Natural killer cell treated with Interleukin-12 subunit alpha and Interleukin-12 subunit beta and Interleukin-15 and Interleukin-18, amount 100 ng/mL, for 72 hours (primary cell): ENCODE measurements around the gene JADE2. TPM values are rescaled to one million over a fixed set of nuclear protein-coding genes. Genes with fewer than 3 reads are reported as not detected.
"Not testable (repeated sequence)": the region's sequence is repeated elsewhere in the genome, so short reads cannot be mapped to it uniquely, and the experiment has no call there.

ENCODE experiments used
- ATAC-seq, 2 donors: fragments of 150-1000 bp; cut with Tn5 transposase in 1 of 2; sonication (Bioruptor Pico), chemical (Tn5 transposase) in 1 of 2; 2 replicates each; pipeline ENCODE4 v1.10.0; 2021
- DNase-seq: peaks from one replicate; pipeline ENCODE4 v3.0.0; 2022; ENCODE audit warnings: low spot score
- H3K27ac Mint-ChIP-seq, 2 donors: 1 replicate in 1 of 2; 2 replicates in 1 of 2; pipeline ENCODE4 v1.8.0; 2022; ENCODE audit warnings: mixed read lengths in 2 of 2, mild to moderate bottlenecking in 1 of 2, moderate library complexity in 1 of 2
- H3K27me3 Mint-ChIP-seq, 2 donors: 1 replicate in 1 of 2; 2 replicates in 1 of 2; pipeline ENCODE4 v1.8.0; 2022; ENCODE audit warnings: mixed read lengths in 2 of 2
- H3K36me3 Mint-ChIP-seq: one replicate; pipeline ENCODE4 v1.8.0; 2022; ENCODE audit warnings: mixed read lengths
- H3K4me1 Mint-ChIP-seq, 2 donors: 1 replicate in 1 of 2; 2 replicates in 1 of 2; pipeline ENCODE4 v1.8.0; 2022; ENCODE audit warnings: low read depth in 2 of 2, mixed read lengths in 2 of 2, mild to moderate bottlenecking in 1 of 2
- H3K4me3 Mint-ChIP-seq: one replicate; pipeline ENCODE4 v1.8.0; 2022; ENCODE audit warnings: mixed read lengths
- H3K9me3 Mint-ChIP-seq: 2 replicates; pipeline ENCODE4 v1.8.0; 2022; ENCODE audit warnings: mixed read lengths
- total RNA-seq, 2 donors: library from RNA; stranded (reverse); gene quantifications; one replicate each; pipeline ENCODE4 v1.2.3, GENCODE V29; 2022

The JADE2 gene
- total RNA-seq, 2 donors from 2014 or later, result 45.2 to 70.8 TPM

- no peaks in the 10 kb centered on the region for H3K36me3 Mint-ChIP-seq
- ATAC-seq, result peak in 1 of 2 donors; percentile 59
- DNase-seq, result no peak
- no peaks in the 10 kb centered on the region for H3K9me3 Mint-ChIP-seq
- H3K4me3 Mint-ChIP-seq, result peak overlapping the region; percentile 72
- H3K27me3 Mint-ChIP-seq, result no peaks in the 10 kb centered on the region
- peaks cover 32 to 42% of the 10 kb centered on the region in 2 donors for H3K4me1 Mint-ChIP-seq
- H3K27ac Mint-ChIP-seq, result peak overlapping the region; percentile 93 to 99
Observed at GRCh38 chr5:134545070-134545868, 19.8 kb downstream of the JADE2 start.

DNA sequence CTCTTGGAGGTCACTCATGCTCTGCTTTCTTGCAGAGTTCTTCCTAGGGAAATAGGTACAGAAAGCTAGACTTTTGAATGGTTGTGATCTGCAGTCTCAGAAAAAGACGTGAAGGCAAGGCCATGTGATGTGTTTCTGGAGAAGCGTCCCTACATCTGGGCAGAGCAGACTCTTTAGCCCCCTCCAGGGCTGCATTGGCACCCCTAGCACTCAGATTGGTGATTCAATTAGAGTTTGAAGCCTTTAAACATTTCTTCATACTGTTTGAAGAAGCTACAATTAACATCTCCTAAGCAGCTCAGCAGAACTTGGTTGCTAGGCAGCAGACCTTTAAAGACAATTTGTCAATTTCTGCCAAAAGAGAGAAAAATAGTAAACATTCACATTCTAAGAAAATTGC is 21.6 kb downstream of the JADE2 start:
- H3K4me1 Mint-ChIP-seq, result peaks cover 41 to 55% of the 10 kb centered on the region in 2 donors
- peak overlapping the region in 1 of 2 donors; percentile 76 for H3K27ac Mint-ChIP-seq
- no peaks in the 10 kb centered on the region for H3K36me3 Mint-ChIP-seq
- ATAC-seq (no peak), DNase-seq (no peak)
- H3K4me3 Mint-ChIP-seq, result no peak overlapping the region
- no peaks in the 10 kb centered on the region for H3K27me3 Mint-ChIP-seq
- no peaks in the 10 kb centered on the region for H3K9me3 Mint-ChIP-seq

- ATAC-seq, result no peak
- no peak overlapping the region for H3K4me3 Mint-ChIP-seq
- H3K4me1 Mint-ChIP-seq, result peaks cover 41 to 55% of the 10 kb centered on the region in 2 donors
- no peaks in the 10 kb centered on the region for H3K36me3 Mint-ChIP-seq
- H3K27ac Mint-ChIP-seq, result peak overlapping the region; percentile 62 to 76
- H3K9me3 Mint-ChIP-seq, result no peaks in the 10 kb centered on the region
- no peaks in the 10 kb centered on the region for H3K27me3 Mint-ChIP-seq
- DNase-seq, result no peak
Observed at GRCh38 chr5:134547579-134547978, 22.1 kb downstream of the JADE2 start.

GRCh38 chr5:134547999-134548658 is 22.7 kb downstream of the JADE2 start:
- Mint-ChIP-seq H3K27ac (peak overlapping the region; percentile 62 to 77), H3K4me1 (peaks cover 41 to 55% of the 10 kb centered on the region in 2 donors), H3K9me3 (no peaks in the 10 kb centered on the region), H3K4me3 (no peak overlapping the region), H3K27me3 (no peaks in the 10 kb centered on the region), H3K36me3 (no peaks in the 10 kb centered on the region)
- DNase-seq (no peak), ATAC-seq (no peak)

GRCh38 chr5:134549714-134550113 is 24.2 kb downstream of the JADE2 start:
- Mint-ChIP-seq H3K27ac (peak overlapping the region; percentile 66 to 83), H3K9me3 (no peaks in the 10 kb centered on the region), H3K27me3 (no peaks in the 10 kb centered on the region), H3K4me3 (no peak overlapping the region), H3K4me1 (peaks cover 35 to 55% of the 10 kb centered on the region in 2 donors), H3K36me3 (no peaks in the 10 kb centered on the region)
- ATAC-seq, result no peak
- no peak for DNase-seq

DNA sequence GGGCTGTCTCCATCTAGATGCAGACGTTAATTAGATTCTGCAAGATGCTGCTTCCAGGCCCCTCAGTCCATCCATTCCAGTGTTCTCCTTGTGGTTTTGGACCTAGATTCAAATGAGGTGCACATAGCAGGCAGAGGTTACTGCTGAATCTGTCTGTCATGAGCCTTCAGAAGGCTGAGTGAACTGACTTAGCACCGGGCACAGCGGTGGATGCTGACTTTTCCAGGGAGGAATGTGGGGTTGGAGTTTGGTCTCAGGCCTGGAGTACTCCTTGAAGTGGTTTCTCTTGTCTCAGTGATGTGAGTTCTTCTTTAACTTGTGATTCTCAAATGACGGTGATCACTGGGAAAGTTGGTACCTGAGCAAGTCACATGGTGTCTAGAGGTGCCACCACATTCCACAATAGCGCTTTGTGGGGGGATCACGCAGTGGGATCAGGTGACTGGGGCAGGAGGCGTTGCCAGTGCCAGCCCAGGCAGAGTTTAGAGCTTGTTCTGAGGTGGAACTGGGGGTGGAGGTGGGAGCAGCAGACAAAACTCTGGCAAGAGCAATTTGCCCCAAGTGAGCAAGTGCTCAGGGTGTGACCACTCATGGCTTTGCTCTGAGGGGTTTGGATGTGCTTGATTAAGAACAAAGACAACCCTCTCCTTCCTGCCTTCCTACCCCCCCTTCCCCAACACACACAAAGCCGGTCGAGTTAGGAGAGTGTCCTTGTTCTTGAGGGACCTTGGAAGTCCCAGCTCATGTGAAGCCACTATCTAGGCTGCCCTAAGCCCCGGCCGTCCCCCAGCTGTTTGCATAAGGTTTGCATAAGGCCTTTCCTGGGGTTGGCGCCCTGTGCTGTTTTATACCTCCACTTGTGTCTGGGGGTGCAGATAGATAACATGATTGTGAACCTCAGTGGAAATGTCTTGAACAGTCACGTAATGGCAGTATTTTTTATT is 25.1 kb downstream of the JADE2 start:
- Mint-ChIP-seq H3K4me1 (peaks cover 35 to 54% of the 10 kb centered on the region in 2 donors), H3K27me3 (no peaks in the 10 kb centered on the region), H3K9me3 (no peaks in the 10 kb centered on the region), H3K4me3 (no peak overlapping the region), H3K27ac (peak overlapping the region; percentile 66 to 83), H3K36me3 (no peaks in the 10 kb centered on the region)
- DNase-seq, result no peak
- no peak for ATAC-seq

DNA sequence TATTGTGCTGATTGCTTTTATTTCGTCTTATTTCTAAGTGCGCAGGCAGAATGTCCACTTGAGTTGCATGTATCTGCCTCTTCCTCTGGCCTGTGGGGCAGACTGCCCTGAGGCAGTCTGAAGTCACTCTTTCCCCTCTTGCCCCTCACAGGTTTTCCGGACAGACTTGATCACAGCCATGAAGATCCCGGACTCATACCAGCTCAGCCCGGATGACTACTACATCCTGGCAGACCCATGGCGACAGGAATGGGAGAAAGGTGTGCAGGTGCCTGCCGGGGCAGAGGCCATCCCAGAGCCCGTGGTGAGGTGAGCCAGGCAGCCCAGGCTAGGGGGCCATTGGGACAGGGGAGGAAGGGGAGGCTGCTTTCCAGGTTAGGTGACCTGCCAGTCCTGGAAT is 26.4 kb downstream of the JADE2 start:
- Mint-ChIP-seq H3K27me3 (no peaks in the 10 kb centered on the region), H3K4me1 (peaks cover 48 to 60% of the 10 kb centered on the region in 2 donors), H3K27ac (peak overlapping the region; percentile 34 to 98)

GRCh38 chr5:134552301-134552700 is 26.8 kb downstream of the JADE2 start:
- peaks cover 51 to 59% of the 10 kb centered on the region in 2 donors for H3K4me1 Mint-ChIP-seq

More for the DNA sequence above, 26.4 kb downstream of the JADE2 start:
- peaks cover 2% of the 10 kb centered on the region for H3K9me3 Mint-ChIP-seq
- DNase-seq, result no peak
- peaks cover 6% of the 10 kb centered on the region for H3K36me3 Mint-ChIP-seq
- H3K4me3 Mint-ChIP-seq, result no peak overlapping the region
- ATAC-seq, result no peak

GRCh38 chr5:134552716-134553115 is 27.2 kb downstream of the JADE2 start:
- not testable (repeated sequence) for ATAC-seq, H3K9me3 Mint-ChIP-seq, H3K27me3 Mint-ChIP-seq, H3K36me3 Mint-ChIP-seq, H3K4me3 Mint-ChIP-seq, DNase-seq
- peak overlapping the region in 1 of 2 donors; percentile 98 for H3K27ac Mint-ChIP-seq
- peaks cover 51 to 59% of the 10 kb centered on the region in 2 donors for H3K4me1 Mint-ChIP-seq

More at GRCh38 chr5:134552301-134552700, 26.8 kb downstream of the JADE2 start:
- DNase-seq (no peak), ATAC-seq (no peak)
- peaks cover 8% of the 10 kb centered on the region for H3K36me3 Mint-ChIP-seq
- peak overlapping the region; percentile 34 to 98 for H3K27ac Mint-ChIP-seq
- H3K27me3 Mint-ChIP-seq, result no peaks in the 10 kb centered on the region
- peaks cover 4% of the 10 kb centered on the region for H3K9me3 Mint-ChIP-seq
- no peak overlapping the region for H3K4me3 Mint-ChIP-seq

DNA sequence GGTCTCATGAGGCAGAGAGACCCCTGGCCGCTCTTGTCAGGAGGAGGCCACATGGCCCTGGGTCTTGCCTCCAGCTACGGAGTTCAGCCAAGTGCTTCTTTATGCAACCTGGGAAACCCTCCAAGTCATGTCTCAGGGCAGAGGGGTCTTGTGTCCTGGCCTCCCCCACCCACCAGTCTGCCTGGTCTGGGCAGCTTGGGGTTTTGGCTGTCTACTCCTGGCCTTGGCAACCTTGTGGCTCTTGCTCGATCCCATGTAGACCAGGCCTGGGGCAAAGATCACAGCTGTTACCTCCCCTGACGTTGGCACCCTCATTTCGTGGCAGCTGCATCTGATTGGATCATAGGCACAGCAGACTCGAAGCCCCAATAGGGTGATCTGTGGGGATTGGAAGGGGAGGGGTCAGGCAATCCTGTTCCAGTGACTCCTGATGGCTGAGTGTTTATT is 28.4 kb downstream of the JADE2 start:
- Mint-ChIP-seq H3K4me1 (peaks cover 48 to 51% of the 10 kb centered on the region in 2 donors), H3K9me3 (peaks cover 4% of the 10 kb centered on the region), H3K36me3 (peaks cover 8% of the 10 kb centered on the region), H3K27me3 (no peaks in the 10 kb centered on the region), H3K27ac (peak overlapping the region; percentile 97 to 98), H3K4me3 (no peak overlapping the region)
- DNase-seq, result no peak
- no peak for ATAC-seq

DNA sequence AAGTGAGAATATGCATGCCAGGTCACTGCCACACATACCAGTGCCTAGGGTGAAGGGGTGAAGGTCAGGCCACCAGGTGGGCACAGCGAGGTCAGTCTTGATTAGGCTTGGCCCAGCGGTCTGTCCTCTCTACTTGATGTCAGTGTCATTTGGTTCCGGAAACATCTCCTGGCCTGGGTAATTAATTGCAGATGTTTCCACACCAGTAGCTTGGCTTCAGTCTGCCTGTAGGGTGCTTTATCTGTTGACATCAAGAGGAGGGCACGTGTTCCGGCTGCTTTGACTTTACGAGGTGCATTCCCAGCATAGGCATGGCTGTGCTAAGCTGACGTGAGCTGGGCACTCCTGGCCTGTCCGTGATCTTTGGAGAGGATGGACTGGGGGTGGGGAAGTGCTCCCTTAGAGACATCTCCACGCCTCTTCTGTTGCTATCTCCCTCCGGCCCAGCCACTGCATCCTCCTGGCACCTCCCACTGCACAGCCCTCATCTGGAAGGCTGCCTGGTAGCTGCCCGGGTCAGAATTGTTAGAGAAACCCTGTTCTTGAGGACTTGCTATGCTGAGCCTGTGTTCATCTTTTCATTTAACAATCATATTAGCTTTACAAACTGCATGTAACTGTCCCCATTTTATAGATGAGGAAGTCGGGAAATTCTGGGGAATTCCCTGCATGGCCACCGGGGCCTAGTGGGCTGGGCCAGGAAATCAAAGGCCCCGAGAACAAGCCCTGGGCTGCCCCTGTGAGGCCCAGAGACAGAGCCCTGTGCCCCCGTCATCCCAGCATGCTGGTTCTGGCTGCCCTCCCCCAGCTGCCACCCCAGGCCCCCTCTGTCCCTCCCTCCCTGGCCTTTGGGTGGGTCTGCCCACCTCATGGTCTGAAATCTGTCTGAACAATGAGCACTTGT is 29.1 kb downstream of the JADE2 start:
- Mint-ChIP-seq H3K27ac (peak overlapping the region; percentile 97 to 98), H3K4me3 (peak overlapping the region; percentile 79), H3K27me3 (no peaks in the 10 kb centered on the region), H3K36me3 (peaks cover 8% of the 10 kb centered on the region), H3K4me1 (peaks cover 46 to 49% of the 10 kb centered on the region in 2 donors), H3K9me3 (peaks cover 4% of the 10 kb centered on the region)
- peak; percentile 82 for DNase-seq
- peak; percentile 65 to 81 for ATAC-seq

DNA sequence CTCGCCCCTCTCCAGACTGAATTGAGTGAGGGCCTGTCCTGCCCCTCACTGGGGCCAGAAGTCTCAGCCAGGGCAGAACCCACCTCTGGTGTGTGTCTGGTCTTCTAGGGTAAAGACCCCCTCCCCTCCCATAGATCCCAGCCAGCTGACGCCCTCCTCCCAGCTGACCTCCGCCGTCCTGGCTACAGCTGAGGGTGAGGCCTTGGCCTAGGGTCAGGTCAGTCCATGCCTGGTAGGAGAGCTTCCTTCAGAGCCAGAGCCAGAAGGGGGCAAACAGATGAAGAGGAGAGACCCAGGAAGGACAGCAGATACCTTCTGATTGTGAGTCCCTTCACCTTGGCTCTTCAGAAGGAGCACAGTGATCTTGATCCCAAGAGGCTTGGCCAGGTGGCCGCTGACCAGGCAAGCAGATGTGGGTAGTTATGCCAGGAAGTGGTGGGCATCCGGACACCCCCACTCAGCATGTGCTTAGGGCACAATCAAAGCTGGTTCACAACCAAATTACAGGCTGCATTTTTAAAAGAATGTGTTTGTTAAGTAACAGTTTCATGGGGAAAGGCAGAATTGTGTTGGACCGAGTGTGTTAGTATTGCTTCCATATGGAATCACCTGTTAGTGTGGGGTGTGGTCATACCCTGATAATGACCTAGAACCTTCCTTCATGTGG is 29.9 kb downstream of the JADE2 start:
- peak; percentile 18 to 33 for ATAC-seq
- peaks cover 8% of the 10 kb centered on the region for H3K36me3 Mint-ChIP-seq
- no peaks in the 10 kb centered on the region for H3K27me3 Mint-ChIP-seq
- H3K9me3 Mint-ChIP-seq, result peaks cover 4% of the 10 kb centered on the region
- DNase-seq, result no peak
- H3K4me3 Mint-ChIP-seq, result peak overlapping the region; percentile 79
- H3K27ac Mint-ChIP-seq, result peak overlapping the region; percentile 97 to 98
- H3K4me1 Mint-ChIP-seq, result peaks cover 42 to 52% of the 10 kb centered on the region in 2 donors
